ENCODE measurements around the gene SNHG17. TPM values are rescaled to one million over a fixed set of nuclear protein-coding genes. Genes with fewer than 3 reads are reported as not detected.
"Not testable (repeated sequence)": the region's sequence is repeated elsewhere in the genome, so short reads cannot be mapped to it uniquely, and the experiment has no call there.

Gene SNHG17
- total and polyA plus RNA-seq, 2 of the 4 experiments (the other 2 are of a cell fraction) = 5.4 to 38.2 TPM

DNA sequence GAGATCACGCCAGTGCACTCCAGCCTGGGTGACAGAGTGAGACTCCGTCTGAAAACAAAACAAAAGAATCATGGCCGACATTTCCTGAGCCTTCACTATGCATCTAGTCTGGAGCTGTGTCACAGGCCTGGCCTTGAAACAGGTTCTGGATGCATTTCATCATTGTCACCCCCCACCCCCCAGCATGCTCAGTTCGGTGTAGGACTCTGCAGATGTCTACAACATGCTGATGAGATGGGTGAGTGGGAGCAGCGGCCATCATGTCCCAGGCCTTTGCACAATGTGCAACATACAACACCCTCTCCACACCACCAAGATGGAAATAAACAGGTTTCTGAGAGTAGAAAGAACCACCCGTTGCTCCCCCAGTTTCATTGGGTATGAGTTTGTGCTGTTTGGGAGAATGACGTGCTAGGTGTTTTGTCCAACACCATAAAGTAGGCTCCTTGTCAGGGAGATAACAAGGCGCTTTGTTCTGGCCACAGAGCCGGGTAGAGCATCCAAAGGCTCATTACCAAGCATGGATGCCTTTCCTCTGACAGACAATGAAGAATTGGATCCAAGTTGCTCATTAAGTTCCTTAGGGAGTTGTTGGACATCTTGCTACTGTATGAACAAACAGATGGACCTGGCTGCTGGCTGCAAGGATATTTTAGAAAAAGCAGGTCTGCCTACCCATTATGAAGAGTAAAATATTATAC lies 22.1 kb downstream of the SNHG17 start:
- H3K14ac ChIP-seq (replicated peaks; ENCODE audit: low read depth, low read length) = no peak overlapping the region

DNA sequence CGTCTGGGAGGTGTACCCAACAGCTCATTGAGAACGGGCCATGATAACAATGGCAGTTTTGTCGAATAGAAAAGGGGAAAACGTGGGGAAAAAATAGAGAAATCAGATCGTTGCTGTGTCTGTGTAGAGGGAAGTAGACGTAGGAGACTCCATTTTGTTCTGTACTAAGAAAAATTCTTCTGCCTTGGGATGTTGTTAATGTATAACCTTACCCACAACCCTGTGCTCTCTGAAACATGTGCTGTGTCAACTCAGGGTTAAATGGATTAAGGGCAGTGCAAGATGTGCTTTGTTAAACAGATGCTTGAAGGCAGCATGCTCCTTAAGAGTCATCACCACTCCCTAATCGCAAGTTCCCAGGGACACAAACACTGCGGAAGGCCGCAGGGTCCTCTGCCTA lies 27.3 kb downstream of the SNHG17 start:
- H3K56ac ChIP-seq (ENCODE audit: extremely low read depth, insufficient read depth, low read length); H3K4me2 ChIP-seq (ENCODE audit: low read depth, low read length); H3K4me1 ChIP-seq (ENCODE audit: control insufficient read depth, insufficient read depth, low read length); H3K27me3 ChIP-seq (ENCODE audit: control insufficient read depth, insufficient read depth, low read length); H3K9me3 ChIP-seq (ENCODE audit: control insufficient read depth, insufficient read depth, low read length); H3K4ac ChIP-seq (ENCODE audit: low read depth, low read length); H2BK5ac ChIP-seq (ENCODE audit: low read depth, low read length, poor library complexity, severe bottlenecking); H3K4me3 ChIP-seq (ENCODE audit: insufficient read depth, low read depth, low read length); H2BK120ac ChIP-seq (ENCODE audit: low read depth, low read length); H2AK9ac ChIP-seq (replicated peaks; ENCODE audit: low read depth, low read length, poor library complexity); in situ Hi-C loops (cut with MboI; ENCODE audit: low sequenced_read_pairs); H3K18ac ChIP-seq (ENCODE audit: low read depth, low read length); H3K36me3 ChIP-seq (ENCODE audit: control insufficient read depth, insufficient read depth, low read length); H2AFZ ChIP-seq (replicated peaks; ENCODE audit: low read length, poor library complexity); H3K9ac ChIP-seq (ENCODE audit: low read depth, low read length); ATAC-seq (ENCODE audit: low read depth); H2BK15ac ChIP-seq (ENCODE audit: low read depth, low read length); H3K9me1 ChIP-seq (ENCODE audit: insufficient read depth, low read length); DNase-seq; H4K8ac ChIP-seq (ENCODE audit: low read depth in 2 of 2, low read length in 2 of 2); dilution Hi-C loops (cut with HindIII; ENCODE audit: low sequenced_read_pairs, unreplicated experiment); H4K5ac ChIP-seq (ENCODE audit: low read depth, low read length); H2AK5ac ChIP-seq (ENCODE audit: low read depth, low read length); H3K14ac ChIP-seq (replicated peaks; ENCODE audit: low read depth, low read length); BruUV-seq (replicated peaks); H3K23ac ChIP-seq (ENCODE audit: low read depth, low read length); H2BK20ac ChIP-seq (ENCODE audit: low read depth, low read length); H4K20me1 ChIP-seq (ENCODE audit: insufficient read depth, low read length); H4K91ac ChIP-seq (ENCODE audit: insufficient read depth, low read depth, low read length); H3K27ac ChIP-seq (ENCODE audit: insufficient read depth, low read length); POLR2A ChIA-PET (ENCODE audit: unreplicated experiment); H3K79me1 ChIP-seq (ENCODE audit: low read depth in 1 of 2, low read length in 2 of 2): not testable (repeated sequence)
- WGBS, 2 experiments (ENCODE audit: extremely low coverage in 2 of 2, insufficient read length in 1 of 2) = 60% methylated on average over 4 of the region's 9 CpGs; no CpG with 5 or more reads in 1 of the 2 experiments
- intact Hi-C loops (cut with micrococcal nuclease) = loop anchor here (1.0 to 5.0 kb wide), 3 partner anchors 179 to 841 kb away; no protein-coding TSS in a partner anchor
- CTCF ChIA-PET = interaction anchor here (0.6 to 1.1 kb wide), 9 partner anchors 7 to 349 kb away, joined by 3 to 6 read pairs (median 3); no protein-coding TSS in a partner anchor

More for the DNA sequence above, 22.1 kb downstream of the SNHG17 start:
- Histone ChIP-seq H2BK120ac (ENCODE audit: low read depth, low read length) (no peak overlapping the region), H3K56ac (ENCODE audit: extremely low read depth, insufficient read depth, low read length) (no peak overlapping the region), H3K9me1 (ENCODE audit: insufficient read depth, low read length) (no peaks in the 10 kb centered on the region), H3K4me2 (ENCODE audit: low read depth, low read length) (no peak overlapping the region), H2AFZ (replicated peaks; ENCODE audit: low read length, poor library complexity) (no peak overlapping the region), H4K8ac (ENCODE audit: low read depth in 2 of 2, low read length in 2 of 2) (no peak overlapping the region), H3K4me1 (ENCODE audit: control insufficient read depth, insufficient read depth, low read length) (no peaks in the 10 kb centered on the region), H4K5ac (ENCODE audit: low read depth, low read length) (no peak overlapping the region), H3K4ac (ENCODE audit: low read depth, low read length) (no peak overlapping the region), H3K79me1 (ENCODE audit: low read depth in 1 of 2, low read length in 2 of 2) (no peaks in the 10 kb centered on the region), H2AK5ac (ENCODE audit: low read depth, low read length) (no peak overlapping the region), H3K27me3 (ENCODE audit: control insufficient read depth, insufficient read depth, low read length) (no peaks in the 10 kb centered on the region), H3K27ac (ENCODE audit: insufficient read depth, low read length) (no peak overlapping the region), H3K36me3 (ENCODE audit: control insufficient read depth, insufficient read depth, low read length) (peaks cover 10% of the 10 kb centered on the region), H2BK15ac (ENCODE audit: low read depth, low read length) (no peak overlapping the region), H3K23ac (ENCODE audit: low read depth, low read length) (no peak overlapping the region), H4K20me1 (ENCODE audit: insufficient read depth, low read length) (no peaks in the 10 kb centered on the region), H4K91ac (ENCODE audit: insufficient read depth, low read depth, low read length) (no peak overlapping the region), H3K18ac (ENCODE audit: low read depth, low read length) (no peak overlapping the region), H2BK20ac (ENCODE audit: low read depth, low read length) (no peak overlapping the region), H2BK5ac (ENCODE audit: low read depth, low read length, poor library complexity, severe bottlenecking) (no peak overlapping the region), H3K4me3 (ENCODE audit: insufficient read depth, low read depth, low read length) (no peak overlapping the region), H3K9me3 (ENCODE audit: control insufficient read depth, insufficient read depth, low read length) (no peaks in the 10 kb centered on the region), H2AK9ac (replicated peaks; ENCODE audit: low read depth, low read length, poor library complexity) (no peak overlapping the region), H3K9ac (ENCODE audit: low read depth, low read length) (no peak overlapping the region)
- dilution Hi-C loops (cut with HindIII; ENCODE audit: low sequenced_read_pairs, unreplicated experiment) (no loop called here), intact Hi-C loops (cut with micrococcal nuclease) (no loop called here), in situ Hi-C loops (cut with MboI; ENCODE audit: low sequenced_read_pairs) (loop anchor here (5.0 to 10.0 kb wide), 2 partner anchors 176 to 358 kb away; no protein-coding TSS in a partner anchor)
- TF ChIP-seq CEBPB (IDR thresholded peaks at IDR 0.05; ENCODE audit: low read depth, low read length) = no peak
- no peak for TF ChIP-seq FOS (IDR thresholded peaks at IDR 0.05; ENCODE audit: low read depth, low read length)
- TF ChIP-seq NFE2L2 (IDR thresholded peaks at IDR 0.05; ENCODE audit: low read depth, low read length) = no peak
- TF ChIP-seq, protein P1, sequence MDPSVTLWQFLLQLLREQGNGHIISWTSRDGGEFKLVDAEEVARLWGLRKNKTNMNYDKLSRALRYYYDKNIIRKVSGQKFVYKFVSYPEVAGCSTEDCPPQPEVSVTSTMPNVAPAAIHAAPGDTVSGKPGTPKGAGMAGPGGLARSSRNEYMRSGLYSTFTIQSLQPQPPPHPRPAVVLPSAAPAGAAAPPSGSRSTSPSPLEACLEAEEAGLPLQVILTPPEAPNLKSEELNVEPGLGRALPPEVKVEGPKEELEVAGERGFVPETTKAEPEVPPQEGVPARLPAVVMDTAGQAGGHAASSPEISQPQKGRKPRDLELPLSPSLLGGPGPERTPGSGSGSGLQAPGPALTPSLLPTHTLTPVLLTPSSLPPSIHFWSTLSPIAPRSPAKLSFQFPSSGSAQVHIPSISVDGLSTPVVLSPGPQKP (IDR thresholded peaks at IDR 0.05; ENCODE audit: borderline replicate concordance, low read depth, low read length) = no peak
- TF ChIP-seq RAD21 (IDR thresholded peaks at IDR 0.05; ENCODE audit: low read length) = no peak
- POLR2A ChIA-PET (ENCODE audit: unreplicated experiment) = no interaction called here
- DNase-seq (no peak), ATAC-seq (ENCODE audit: low read depth) (no peak)
- CTCF ChIA-PET = no interaction called here
- BruUV-seq (replicated peaks) = no TSS peak
- WGBS, 2 experiments (ENCODE audit: extremely low coverage in 2 of 2, insufficient read length in 1 of 2) = no CpG with 5 or more reads among the region's 9 CpGs
